Fibroblast of skin of left quadriceps (primary cell): Measurements from ENCODE around the gene LARGE2.

Experiments
- DNase-seq, 2 experiments: peaks; one replicate each; pipeline ENCODE4 v3.0.0-alpha.2; 2013; ENCODE audit warnings: low read depth in 2 of 2

The LARGE2 gene

DNA sequence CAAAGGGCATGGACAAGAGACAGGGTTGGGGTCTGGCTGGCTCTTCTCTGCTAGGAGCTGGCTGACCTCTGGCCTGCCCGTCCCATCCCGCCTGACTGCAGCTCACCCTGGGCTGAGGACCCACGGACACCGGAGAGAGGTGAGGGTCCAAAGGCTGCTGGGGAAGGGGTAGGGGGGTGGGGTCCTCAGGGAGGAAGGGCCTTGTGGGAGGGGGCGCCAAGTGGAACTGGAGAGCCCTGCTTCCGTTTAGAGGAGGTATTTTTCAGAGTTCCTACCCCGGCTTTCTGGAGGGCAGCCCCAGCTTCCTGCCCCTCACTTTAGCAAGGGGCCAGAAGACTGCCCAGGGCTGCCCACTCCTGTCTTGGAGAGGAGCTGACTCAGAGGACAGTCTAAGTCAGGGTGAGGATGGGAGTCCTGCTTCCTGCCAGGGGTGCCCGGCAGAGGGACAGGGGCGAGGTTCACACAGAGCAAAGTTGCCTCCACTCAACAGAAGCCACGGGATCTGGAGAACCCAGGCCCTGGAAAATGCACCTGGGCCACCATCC lies 7.1 kb downstream of the LARGE2 start:
- no peak for DNase-seq

GRCh38 chr11:45930031-45930794 lies 7.8 kb downstream of the LARGE2 start:
- no peak for DNase-seq

- no peak for DNase-seq
These were observed 8.6 kb downstream of the LARGE2 start for GRCh38 chr11:45930951-45931570.

GRCh38 chr11:45931739-45932138 lies 9.3 kb downstream of the LARGE2 start:
- DNase-seq: no peak

DNA sequence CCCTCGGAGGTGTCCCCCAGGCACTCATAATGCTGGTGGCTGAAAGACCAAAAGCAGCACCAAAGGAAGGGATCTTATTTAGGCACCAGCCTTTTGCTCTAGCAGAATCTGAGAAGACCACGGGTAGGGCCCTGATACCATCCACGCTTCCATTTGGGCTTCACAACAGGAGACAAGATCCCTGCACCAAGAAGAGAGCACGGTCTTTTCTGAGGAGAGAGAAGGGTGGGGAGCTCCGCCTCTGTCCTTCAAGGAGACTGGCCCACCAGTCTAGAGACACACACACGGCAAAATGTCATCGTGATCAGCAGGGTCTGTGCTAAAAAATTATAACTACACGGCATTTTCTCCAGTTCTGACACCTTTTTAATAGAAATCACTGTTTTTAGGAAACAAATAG lies 9.8 kb downstream of the LARGE2 start:
- no peak for DNase-seq

DNA sequence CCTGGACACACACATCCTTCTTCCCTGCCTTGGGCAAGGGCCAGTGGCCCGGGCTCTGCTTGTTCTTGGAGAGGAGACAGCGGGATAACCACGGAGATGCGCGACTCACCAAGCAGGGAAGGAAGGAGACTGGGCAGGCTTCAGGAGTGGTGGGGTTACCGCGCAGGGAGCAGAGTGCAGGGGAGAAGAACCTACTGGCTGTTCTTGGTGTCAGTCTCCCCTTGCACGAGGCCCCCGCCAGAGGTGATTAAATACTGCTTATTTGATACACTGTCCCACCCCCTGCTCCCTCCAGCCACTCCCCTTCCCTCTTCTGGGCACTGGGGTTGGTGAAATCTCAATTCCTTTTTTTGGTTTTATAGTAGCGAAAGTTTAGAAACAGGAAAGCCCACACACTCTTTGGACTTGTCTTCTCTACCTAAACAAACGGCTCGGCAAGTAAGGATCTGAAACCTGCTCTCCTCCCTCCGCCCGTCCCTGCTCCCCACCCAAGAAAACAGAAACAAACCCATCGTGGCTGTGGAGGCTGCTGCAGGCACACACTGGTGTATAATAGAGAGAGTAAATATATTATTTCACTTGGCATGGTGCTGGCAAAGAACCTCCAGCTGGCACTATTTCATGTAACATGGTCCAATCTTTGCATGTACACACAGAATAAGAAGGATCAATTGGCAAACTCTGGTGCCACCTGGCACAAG lies 10.8 kb downstream of the LARGE2 start:
- DNase-seq: peak in 1 of 2 experiments; percentile 5

DNA sequence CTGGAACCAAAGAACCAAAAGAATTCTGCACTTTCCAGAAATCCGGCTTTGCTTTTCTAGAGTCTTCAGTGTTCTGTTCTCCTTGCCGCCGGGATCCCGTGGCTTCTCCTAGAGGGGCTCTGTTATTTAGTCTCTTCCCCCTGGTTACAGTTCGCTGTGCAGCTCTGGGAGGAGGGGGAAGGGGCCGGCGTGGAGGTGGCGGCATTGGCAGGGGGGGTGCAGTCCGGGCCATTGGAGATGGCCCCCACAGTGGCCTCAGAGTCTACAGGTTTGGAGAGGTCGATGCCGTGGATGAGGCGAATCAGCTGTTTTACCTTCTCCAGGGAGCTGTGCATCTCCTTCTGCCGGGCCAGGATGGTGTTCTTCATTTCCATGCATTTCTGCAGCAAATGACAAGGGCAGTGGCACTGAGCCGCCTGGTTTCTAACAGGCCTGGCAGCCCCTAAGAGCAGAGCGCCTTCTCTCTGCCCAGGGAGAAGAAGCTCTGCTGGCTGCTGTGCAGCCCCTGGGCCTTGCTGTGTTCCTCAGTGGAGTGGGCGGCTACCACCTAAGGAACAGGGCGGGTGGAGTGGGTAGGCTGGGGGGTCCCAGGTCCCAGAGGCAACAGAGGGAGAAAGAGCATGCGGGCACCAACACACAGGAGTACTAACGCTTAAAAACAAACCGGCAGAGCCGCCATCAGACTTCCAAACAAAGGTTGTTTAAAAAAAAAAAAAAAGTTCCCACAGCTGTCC lies 11.6 kb downstream of the LARGE2 start:
- no peak for DNase-seq

- no peak for DNase-seq
These were observed 12.3 kb downstream of the LARGE2 start for GRCh38 chr11:45934580-45935318.

DNA sequence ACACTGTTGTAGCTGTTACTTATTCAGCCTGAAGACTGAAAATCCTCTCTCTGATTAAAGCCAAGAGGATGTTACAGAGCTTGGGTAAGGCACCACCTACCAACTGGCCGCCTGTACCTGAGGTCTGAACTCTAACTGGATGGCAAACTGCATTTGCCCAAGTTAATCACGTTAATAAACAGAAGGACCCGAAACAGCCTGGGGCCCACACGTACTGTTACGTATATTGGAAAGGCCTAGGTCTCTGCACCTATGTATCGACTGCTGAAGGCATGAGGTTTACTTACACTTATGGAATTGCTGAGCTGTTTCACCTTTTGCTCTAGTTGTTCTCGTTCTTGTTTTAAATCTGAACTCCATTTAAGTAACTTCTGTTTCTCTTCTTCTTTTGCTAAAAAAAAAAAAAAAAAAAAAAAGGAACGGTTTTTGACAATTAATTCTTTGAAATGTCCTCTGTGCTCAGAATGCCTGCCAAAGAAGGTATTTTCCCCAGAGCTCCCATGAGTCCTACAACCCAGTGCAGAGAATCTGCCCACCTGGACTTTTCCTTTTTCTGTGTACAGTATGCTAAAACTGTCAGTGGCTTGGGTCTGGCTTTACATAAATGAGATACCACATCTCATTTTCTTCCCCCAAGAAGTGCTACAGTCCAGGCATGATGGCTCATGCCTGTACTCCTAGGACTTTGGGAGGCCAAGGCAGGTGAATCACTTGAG lies 13.1 kb downstream of the LARGE2 start:
- no peak for DNase-seq

GRCh38 chr11:45936511-45937054 lies 14.1 kb downstream of the LARGE2 start:
- DNase-seq: no peak

- no peak for DNase-seq
These were observed 15.5 kb downstream of the LARGE2 start for GRCh38 chr11:45937916-45938315.

DNA sequence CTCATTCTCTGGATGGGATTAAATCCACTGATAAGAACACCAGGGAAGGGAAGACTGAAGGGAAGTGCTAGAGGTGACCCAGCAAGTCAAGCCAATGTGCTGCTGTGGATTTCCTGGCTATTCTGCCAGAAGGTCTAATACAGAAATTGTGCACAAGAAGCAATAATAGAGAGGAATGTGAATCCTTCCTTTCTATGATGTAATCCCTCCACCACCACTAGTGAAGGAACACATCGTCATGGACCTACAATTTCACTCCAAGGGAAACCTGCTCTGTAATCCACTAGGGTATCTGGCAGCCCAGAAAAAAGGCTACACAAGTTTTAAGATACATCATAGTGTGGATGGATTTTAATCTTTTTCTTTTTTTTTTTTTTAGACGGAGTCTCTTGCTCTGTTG lies 17.4 kb downstream of the LARGE2 start:
- no peak for DNase-seq

DNA sequence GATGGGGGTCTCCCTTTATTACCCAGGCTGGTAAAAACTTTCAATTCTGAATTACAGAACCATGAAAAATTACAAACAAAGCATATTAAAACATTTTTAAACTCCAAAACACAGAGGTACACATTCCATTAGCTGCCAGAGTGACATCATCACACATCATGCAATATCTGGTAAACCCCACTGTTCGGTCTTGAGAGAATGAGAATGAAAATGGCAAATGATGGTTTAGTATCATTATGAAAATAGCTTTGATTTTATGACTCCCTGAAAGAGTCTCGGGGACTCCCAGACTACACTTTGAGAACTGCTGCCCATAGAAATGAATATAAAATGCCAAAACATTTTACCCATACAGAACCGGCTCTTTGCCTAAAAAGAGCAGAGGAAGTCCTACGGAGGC lies 18.8 kb downstream of the LARGE2 start:
- no peak for DNase-seq

GRCh38 chr11:45942381-45942780 lies 19.9 kb downstream of the LARGE2 start:
- DNase-seq: no peak

- no peak for DNase-seq
These were observed 23.0 kb downstream of the LARGE2 start for GRCh38 chr11:45945397-45945999.

GRCh38 chr11:45947885-45948284 lies 25.4 kb downstream of the LARGE2 start:
- DNase-seq: no peak

- DNase-seq: no peak
These were observed 25.9 kb downstream of the LARGE2 start for GRCh38 chr11:45948356-45948755.

GRCh38 chr11:45949992-45950407 lies 27.5 kb downstream of the LARGE2 start:
- DNase-seq: no peak

DNA sequence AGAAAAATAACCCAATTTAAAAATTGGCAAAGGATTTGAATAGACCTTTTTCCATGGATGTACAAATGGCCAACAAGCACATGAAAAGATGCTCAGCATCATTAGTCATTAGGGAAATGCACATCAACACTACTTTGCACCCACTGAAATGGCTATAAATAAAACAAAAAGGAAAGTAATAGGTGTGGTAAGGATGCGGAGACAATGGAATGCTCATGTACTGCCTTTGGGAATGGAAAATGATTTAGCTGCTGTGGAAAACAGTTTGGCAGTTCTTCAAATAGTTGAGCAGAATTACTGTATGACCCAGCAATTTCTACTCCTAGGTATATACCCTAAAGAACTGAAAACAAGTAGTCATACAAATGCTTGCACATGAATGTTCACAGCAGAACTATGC lies 37.4 kb downstream of the LARGE2 start:
- peak; percentile 71 to 75 for DNase-seq
